Vagina (tissue), 2 donors: ENCODE data around the gene PITX3. TPM values are rescaled to one million over a fixed set of nuclear protein-coding genes. Genes with fewer than 3 reads are reported as not detected.

ENCODE experiments used
- DNase-seq, 2 donors: peaks; one replicate each; pipeline ENCODE4 v3.0.0-alpha.2; 2017; ENCODE audit errors: extremely low spot score in 2 of 2
- H3K27ac ChIP-seq: fragments of 200-600 bp; sonication (generic); one replicate; pipeline ENCODE4 v1.5.1; 2019
- H3K27me3 ChIP-seq: fragments of 200-600 bp; sonication (generic); one replicate; pipeline ENCODE4 v1.5.1; 2019
- H3K36me3 ChIP-seq, 2 donors: fragments of 200-600 bp; sonication (generic); one replicate each; pipeline ENCODE4 v1.5.1; 2017 to 2019
- H3K4me1 ChIP-seq: fragments of 200-600 bp; sonication (generic); one replicate; pipeline ENCODE4 v1.5.1; 2019
- H3K4me3 ChIP-seq, 2 donors: fragments of 200-600 bp; sonication (generic); 1 replicate in 1 of 2; 2 replicates in 1 of 2; pipeline ENCODE4 v1.5.1; 2016 to 2019
- H3K9me3 ChIP-seq: fragments of 200-600 bp; sonication (generic); one replicate; pipeline ENCODE4 v1.5.1; 2019
- CTCF ChIP-seq, 3 experiments: fragments of 450-650 bp in 2 of 3; fragments of 200-600 bp in 1 of 3; sonication (generic) in 1 of 3; IDR thresholded peaks; one replicate each; pipeline ENCODE4 v1.5.1; 2017 to 2019; ENCODE audit warnings: antibody characterized with exemption in 3 of 3, mild to moderate bottlenecking in 2 of 3, moderate library complexity in 2 of 3
- POLR2A ChIP-seq, 2 donors: fragments of 450-650 bp; IDR thresholded peaks; one replicate each; pipeline ENCODE4 v1.6.1; 2017; ENCODE audit warnings: antibody characterized with exemption in 2 of 2, mild to moderate bottlenecking in 2 of 2, moderate library complexity in 2 of 2
- POLR2AphosphoS5 ChIP-seq, 2 donors: sonication (generic); formaldehyde crosslinking; IDR thresholded peaks; one replicate each; pipeline ENCODE4 v1.9.0; 2017; ENCODE audit warnings: antibody characterized with exemption in 2 of 2, mild to moderate bottlenecking in 2 of 2, low read depth in 1 of 2; ENCODE audit not compliant: insufficient read depth in 1 of 2
- intact Hi-C: fragments of 100-400 bp; cut with DNase I; formaldehyde crosslinking; loops from one replicate; pipeline ENCODE4 v1.15.1; 2023
- total RNA-seq: library from RNA; depleted of rRNA; stranded (reverse); fragments of >200 nt; gene quantifications from one replicate; pipeline ENCODE4 v1.2.3, GENCODE V29; 2016

PITX3 gene
- total RNA-seq, 1 donor from 2014 or later, result not detected

GRCh38 chr10:102230264-102230860 lies 10.9 kb downstream of the PITX3 start:
- TF ChIP-seq CTCF (IDR thresholded peaks at IDR 0.05), result no peak
- TF ChIP-seq POLR2AphosphoS5 (IDR thresholded peaks at IDR 0.05; ENCODE audit: insufficient read depth in 1 of 2, low read depth in 1 of 2), result no peak
- TF ChIP-seq POLR2A (IDR thresholded peaks at IDR 0.05), result no peak
- Histone ChIP-seq H3K9me3 (no peaks in the 10 kb centered on the region), H3K4me3 (peak overlapping the region; percentile 41 to 46), H3K4me1 (peaks cover 35% of the 10 kb centered on the region), H3K27ac (no peak overlapping the region), H3K27me3 (peaks cover 7% of the 10 kb centered on the region), H3K36me3 (no peaks in the 10 kb centered on the region)
- intact Hi-C loops, result no loop called here
- DNase-seq, result no peak

GRCh38 chr10:102229810-102230263 lies 11.5 kb downstream of the PITX3 start:
- Histone ChIP-seq H3K4me3 (peak overlapping the region; percentile 41 to 46), H3K27ac (no peak overlapping the region), H3K36me3 (no peaks in the 10 kb centered on the region), H3K9me3 (no peaks in the 10 kb centered on the region), H3K27me3 (peaks cover 7% of the 10 kb centered on the region), H3K4me1 (peaks cover 39% of the 10 kb centered on the region)
- intact Hi-C loops, result loop anchor here (5.0 to 10.0 kb wide), 2 partner anchors 65 to 122 kb away; no protein-coding TSS in a partner anchor
- DNase-seq, result no peak
- TF ChIP-seq CTCF (IDR thresholded peaks at IDR 0.05) (peak; percentile 91 to 95 (median 95)), POLR2AphosphoS5 (IDR thresholded peaks at IDR 0.05; ENCODE audit: insufficient read depth in 1 of 2, low read depth in 1 of 2) (peak; percentile 19 to 40), POLR2A (IDR thresholded peaks at IDR 0.05) (no peak)

- intact Hi-C loops, result loop anchor here (5.0 to 10.0 kb wide), 2 partner anchors 62 to 125 kb away; no protein-coding TSS in a partner anchor
- Histone ChIP-seq H3K9me3 (no peaks in the 10 kb centered on the region), H3K4me1 (peaks cover 39% of the 10 kb centered on the region), H3K4me3 (no peak overlapping the region), H3K27me3 (peaks cover 7% of the 10 kb centered on the region), H3K36me3 (no peaks in the 10 kb centered on the region), H3K27ac (no peak overlapping the region)
- no peak for DNase-seq
- TF ChIP-seq POLR2AphosphoS5 (IDR thresholded peaks at IDR 0.05; ENCODE audit: insufficient read depth in 1 of 2, low read depth in 1 of 2), result no peak
- no peak for TF ChIP-seq POLR2A (IDR thresholded peaks at IDR 0.05)
- TF ChIP-seq CTCF (IDR thresholded peaks at IDR 0.05), result no peak
These were observed 14.3 kb downstream of the PITX3 start for GRCh38 chr10:102227050-102227449.

- H3K9me3 ChIP-seq, result no peaks in the 10 kb centered on the region
- peak overlapping the region; percentile 24 to 27 for H3K4me3 ChIP-seq
- TF ChIP-seq POLR2AphosphoS5 (IDR thresholded peaks at IDR 0.05; ENCODE audit: insufficient read depth in 1 of 2, low read depth in 1 of 2), result no peak
- TF ChIP-seq POLR2A (IDR thresholded peaks at IDR 0.05), result no peak
- TF ChIP-seq CTCF (IDR thresholded peaks at IDR 0.05), result no peak
- intact Hi-C loops, result loop anchor here (5.0 to 10.0 kb wide), 2 partner anchors 62 to 126 kb away; no protein-coding TSS in a partner anchor
- DNase-seq, result no peak
- H3K36me3 ChIP-seq, result no peaks in the 10 kb centered on the region
- H3K27me3 ChIP-seq, result peaks cover 6% of the 10 kb centered on the region
- peaks cover 34% of the 10 kb centered on the region for H3K4me1 ChIP-seq
- H3K27ac ChIP-seq, result no peak overlapping the region
These were observed 14.8 kb downstream of the PITX3 start for GRCh38 chr10:102226542-102226870.
